NOMO-1 treated with dmso at 0.1 percent for 144 hours (cell line): Measurements from ENCODE around the gene CDK4.
"Not testable (repeated sequence)": the region's sequence is repeated elsewhere in the genome, so short reads cannot be mapped to it uniquely, and the experiment has no call there.

ENCODE experiments used
- DNase-seq: peaks from one replicate; lab custom pipeline; 2025; ENCODE audit not compliant: unreplicated experiment; lab: John Stamatoyannopoulos, UW

CDK4 gene

GRCh38 chr12:57726884-57727757 is 25.0 kb downstream of the CDK4 start:
- DNase-seq: no peak

DNA sequence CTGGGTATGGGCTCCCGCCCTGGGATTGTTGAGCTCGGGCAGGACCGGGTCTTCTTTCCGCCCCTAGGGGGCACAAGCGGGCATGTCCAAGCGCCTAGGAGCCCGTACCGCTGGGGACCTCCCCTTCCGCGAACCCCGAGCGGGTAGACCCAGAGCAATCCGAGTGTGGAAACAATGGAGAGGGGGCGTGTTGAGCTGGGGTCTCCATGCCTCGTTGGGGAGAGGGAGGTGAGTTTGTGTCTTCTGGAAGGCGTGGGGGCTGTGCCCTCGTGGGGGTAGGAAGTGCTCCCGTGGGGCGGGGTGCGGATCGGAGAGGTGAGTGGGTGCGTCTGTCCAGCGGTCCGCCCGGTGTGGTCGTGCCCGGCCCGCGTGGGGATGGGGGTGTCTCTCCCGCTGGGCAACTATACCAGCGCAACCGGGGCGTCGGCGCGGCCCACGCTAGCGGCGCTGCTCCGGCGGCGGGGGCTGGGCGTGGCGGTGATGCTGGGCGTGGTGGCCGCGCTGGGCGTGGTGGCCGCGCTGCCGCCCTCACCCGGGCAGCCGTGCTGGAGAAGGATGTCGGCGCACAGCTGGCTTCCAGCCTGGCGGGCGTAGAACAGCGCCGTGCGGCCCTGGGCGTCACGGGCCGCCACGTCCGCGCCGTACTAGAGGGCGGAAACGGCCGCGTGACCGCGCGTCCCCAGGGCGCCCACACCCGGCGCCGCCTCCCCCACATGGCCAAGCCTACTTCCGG is 25.8 kb downstream of the CDK4 start:
- DNase-seq: no peak

DNA sequence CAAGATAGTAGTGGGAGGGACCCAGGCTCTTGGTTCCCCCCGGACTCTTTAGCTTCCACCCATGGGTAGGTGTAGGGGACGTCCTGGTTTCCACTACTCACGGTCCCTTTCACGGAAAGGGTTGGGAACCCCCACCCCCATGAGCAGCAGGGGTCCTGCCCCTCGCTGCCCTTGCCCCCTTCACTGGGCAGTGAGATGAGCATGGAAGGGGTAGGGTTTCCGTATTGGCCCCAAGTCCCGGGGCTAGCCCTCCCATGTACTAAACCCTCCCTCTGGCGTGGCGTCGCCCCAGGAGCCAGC is 26.3 kb downstream of the CDK4 start:
- DNase-seq: no peak

GRCh38 chr12:57724936-57725740 is 27.0 kb downstream of the CDK4 start:
- DNase-seq: no peak

DNA sequence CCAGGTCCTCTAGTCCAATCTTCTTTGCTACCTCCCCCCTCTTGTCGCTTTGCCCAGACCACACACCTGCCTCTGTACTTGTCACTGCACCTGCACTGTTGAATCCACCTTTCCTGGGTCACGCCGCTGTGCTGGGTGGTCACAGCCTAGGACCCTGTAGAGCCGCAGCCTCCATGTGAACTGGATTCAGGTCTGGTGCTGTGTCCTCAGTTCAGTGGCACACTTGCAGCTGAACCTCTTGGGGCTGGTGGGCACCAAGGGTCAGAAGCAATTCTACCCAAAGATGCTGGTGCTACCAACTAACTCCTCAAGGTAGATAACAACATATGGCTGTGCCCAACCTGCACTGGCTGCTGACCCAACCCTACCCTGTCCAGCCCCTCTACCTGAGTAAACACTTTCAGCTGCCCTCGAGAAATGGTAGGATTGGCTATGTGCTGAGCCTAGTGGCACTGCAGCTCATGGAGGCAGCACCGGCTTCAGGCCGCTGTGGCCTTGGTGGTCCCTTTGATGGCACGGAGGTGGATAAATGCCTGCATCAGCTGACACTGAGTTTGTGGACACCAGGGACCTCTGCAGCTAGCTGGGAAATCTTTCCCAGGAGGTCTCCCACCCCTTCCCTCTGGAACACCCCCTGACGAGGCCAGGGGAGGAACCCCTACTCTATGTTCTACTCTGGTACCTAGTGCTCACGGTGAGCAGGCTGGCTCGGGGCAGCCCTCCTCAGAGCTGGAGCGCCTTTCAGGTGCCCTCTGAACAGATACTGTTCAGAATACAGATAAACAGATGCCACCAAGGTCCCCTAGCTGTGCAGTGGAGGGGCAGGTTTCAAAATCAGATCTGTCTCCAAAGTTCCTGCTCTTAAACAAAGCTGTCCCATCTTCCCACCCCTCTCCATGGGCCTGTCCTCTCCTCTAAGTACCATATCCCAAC is 27.8 kb downstream of the CDK4 start:
- DNase-seq: no peak

DNA sequence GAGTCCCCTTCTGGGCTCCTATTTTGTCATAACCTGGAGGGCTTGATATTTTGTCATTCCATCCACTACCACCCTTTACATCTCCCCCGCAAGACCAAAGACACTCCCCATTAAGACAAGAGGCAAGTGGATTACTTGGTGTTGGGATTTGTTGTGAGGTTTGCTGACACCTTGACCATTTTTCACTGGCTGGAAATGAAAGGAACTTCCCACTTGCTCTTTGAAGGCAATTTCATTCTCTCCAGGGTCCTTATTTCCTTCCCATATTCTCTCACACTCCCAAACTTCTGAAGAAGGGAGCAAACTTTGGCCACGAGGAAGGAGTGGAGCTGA is 28.5 kb downstream of the CDK4 start:
- DNase-seq: no peak

DNA sequence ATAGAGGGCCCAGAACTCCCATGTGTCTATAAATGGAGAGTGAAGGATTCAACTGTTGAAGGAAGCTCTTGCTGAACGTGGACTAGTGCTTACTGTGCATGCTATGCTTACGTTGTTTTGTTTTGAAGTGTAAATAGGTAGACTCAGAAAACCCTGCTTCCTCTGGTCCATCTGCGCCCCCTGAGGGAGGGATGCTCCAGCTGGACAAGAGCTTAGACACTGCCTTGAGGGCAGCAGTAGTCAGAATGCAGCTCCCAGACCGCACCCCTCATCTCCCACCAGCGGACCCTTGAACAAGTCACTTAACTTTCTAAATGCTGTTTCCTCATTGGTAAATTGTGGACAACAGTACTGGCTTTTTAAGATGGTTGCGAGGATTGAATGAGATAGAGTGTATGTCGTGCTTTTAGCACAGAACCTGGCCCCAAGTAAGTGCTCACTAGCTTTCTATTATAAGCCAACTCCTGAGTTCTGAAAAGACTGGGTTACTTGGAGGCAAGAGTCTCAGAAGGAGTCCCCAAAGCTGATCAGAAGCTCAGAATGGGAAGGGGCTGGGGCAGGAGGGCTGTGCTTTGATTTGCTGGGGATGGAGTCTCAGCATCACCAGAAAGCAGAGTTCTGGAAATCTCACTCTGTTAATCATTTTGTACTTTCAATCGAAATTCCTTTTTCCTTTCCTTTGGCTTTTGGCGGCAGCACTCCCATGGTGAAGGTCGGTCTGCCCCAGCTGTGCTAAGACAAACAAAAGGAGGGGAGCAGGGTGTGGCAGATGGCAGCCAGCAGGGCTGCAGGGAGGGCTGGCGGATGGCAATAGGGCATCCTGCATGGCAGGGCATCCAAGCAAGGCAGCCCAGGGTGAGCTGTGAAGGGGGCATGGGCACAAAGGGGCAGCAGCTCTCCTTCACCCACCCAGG is 29.1 kb downstream of the CDK4 start:
- DNase-seq: no peak

DNA sequence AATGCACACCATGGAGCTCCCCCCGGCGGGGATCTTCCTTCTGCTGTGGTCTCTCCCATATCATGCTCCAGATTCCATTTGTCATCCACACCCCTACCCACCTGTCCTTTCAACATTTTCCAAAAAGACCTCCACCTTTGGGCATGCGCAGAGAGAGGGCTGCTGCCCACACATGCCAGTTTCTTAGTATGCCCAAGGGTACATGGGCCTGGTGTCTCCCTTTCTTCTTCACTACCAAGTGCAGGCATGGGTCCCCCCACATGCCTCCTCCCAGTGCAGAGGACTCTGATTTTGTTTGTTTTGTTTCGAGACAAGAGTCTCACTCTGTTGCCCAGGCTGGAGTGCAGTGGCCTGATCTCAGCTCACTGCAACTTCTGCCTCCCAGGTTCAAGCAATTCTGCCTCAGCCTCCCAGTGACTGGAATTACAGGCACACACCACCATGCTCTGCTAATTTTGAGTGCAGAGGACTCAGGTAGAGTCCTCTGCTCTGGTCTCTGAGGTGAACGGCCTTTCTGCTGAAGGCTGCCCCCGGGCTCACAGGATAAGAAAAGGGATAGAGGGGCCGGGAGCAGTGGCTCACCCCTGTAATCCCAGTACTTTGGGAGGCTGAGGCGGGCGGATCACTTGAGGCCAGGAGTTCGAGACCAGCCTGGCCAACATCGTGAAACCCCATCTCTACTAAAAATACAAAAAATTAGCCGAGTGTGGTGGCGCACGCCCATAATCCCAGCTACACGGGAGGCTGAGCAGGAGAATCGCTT is 30.1 kb downstream of the CDK4 start:
- not testable (repeated sequence) for DNase-seq

DNA sequence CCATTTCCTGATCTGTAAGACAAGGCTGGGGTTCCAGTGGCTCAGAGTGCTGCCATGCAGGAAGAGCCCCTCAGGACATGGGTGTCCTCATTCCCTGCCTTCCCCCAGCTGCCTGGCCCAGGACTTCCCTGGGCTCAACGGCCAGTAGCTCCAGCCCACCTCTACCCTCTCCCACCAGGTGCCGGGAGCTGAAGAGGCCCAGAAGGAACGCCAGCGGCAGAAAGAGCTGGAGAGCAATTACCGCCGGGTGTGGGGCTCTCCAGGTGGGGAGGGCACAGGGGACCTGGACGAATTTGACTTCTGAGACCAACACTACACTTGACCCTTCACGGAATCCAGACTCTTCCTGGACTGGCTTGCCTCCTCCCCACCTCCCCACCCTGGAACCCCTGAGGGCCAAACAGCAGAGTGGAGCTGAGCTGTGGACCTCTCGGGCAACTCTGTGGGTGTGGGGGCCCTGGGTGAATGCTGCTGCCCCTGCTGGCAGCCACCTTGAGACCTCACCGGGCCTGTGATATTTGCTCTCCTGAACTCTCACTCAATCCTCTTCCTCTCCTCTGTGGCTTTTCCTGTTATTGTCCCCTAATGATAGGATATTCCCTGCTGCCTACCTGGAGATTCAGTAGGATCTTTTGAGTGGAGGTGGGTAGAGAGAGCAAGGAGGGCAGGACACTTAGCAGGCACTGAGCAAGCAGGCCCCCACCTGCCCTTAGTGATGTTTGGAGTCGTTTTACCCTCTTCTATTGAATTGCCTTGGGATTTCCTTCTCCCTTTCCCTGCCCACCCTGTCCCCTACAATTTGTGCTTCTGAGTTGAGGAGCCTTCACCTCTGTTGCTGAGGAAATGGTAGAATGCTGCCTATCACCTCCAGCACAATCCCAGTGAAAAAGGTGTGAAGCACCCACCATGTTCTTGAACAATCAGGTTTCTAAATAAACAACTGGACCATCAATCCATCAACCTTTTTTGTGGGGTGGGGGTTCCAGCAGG is 31.2 kb downstream of the CDK4 start:
- no peak for DNase-seq

GRCh38 chr12:57719777-57720605 is 32.1 kb downstream of the CDK4 start:
- no peak for DNase-seq

DNA sequence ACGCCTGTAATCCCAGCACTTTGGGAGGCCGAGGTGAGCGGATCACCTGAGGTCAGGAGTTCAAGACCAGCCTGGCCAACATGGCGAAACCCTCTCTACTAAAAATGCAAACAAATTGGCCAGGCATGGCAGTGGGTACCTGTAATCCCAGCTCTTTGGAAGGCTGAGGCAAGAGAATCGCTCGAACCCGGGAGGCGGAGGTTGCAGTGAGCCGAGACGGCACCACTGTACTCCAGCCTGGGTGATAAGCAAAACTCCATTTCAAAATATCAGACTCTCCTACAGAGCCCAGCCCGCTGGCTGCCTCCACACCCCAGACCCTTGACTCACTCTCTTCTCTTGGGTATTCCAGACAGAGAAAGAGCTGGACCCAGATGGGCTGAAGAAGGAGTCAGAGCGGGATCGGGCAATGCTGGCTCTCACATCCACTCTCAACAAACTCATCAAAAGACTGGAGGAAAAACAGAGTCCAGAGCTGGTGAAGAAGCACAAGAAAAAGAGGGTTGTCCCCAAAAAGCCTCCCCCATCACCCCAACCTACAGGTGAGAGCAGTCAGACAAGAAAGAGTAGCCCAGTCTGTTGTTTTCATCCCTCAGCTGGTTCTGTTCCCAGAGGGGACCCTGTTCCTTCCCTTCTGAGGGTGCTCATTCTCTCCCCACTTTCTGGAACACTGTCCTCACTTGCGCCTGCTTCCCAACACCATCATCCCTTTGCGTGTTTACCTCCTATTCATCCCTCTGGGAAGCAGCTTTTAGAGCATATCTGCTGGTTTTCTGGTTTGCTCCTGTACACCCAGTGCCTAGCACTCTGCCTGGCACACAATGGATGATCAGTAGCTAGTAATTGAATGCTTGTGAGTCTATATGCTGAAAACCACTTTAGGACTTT is 33.2 kb downstream of the CDK4 start:
- no peak for DNase-seq

DNA sequence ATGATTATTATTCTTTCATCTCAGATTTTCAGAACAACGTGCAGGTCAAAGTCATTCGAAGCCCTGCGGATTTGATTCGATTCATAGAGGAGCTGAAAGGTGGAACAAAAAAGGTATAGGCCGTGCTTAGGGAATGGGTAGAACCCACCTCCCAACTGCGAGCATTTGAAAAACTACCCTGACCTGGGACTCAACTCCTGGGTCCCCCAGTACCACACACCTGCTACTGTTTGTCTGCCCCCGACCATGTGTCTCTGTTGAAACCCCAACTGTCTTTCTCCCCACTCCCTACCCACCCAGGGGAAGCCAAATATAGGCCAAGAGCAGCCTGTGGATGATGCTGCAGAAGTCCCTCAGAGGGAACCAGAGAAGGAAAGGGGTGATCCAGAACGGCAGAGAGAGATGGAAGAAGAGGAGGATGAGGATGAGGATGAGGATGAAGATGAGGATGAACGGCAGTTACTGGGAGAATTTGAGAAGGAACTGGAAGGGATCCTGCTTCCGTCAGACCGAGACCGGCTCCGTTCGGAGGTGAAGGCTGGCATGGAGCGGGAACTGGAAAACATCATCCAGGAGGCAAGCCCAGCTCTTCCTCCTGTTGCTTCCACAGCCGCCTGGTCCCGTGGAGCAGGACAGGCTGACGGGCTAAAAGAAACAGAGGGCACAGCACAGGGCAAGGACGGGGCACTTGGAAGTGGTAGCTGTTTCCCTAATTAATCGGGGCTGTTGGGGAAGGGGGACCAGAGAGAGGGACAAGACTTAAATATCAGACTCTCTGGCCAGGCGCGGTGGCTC is 34.1 kb downstream of the CDK4 start:
- no peak for DNase-seq

- DNase-seq: no peak
Measured at GRCh38 chr12:57717131-57717530, 35.0 kb downstream of the CDK4 start.

GRCh38 chr12:57716305-57716704 is 35.8 kb downstream of the CDK4 start:
- DNase-seq: no peak

DNA sequence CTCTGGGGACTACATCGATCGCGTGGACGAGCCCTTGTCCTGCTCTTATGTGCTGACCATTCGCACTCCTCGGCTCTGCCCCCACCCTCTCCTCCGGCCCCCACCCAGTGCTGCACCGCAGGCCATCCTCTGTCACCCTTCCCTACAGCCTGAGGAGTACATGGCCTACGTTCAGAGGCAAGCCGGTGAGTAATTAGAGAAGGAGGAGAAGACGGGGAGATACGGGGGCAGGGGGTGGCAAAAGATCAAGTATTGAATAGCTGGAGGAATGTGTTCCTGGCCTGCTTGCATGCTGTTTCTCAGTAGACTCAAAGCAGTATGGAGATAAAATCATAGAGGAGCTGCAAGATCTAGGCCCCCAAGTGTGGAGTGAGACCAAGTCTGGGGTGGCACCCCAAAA is 36.3 kb downstream of the CDK4 start:
- no peak for DNase-seq
